AG09319 (cell line): ENCODE results near the gene SLC41A2.

Source experiments
- DNase-seq: peaks from one replicate; pipeline ENCODE4 v3.0.0-alpha.2; 2010; ENCODE audit warnings: low read depth; ENCODE audit errors: extremely low read depth
- CTCF ChIP-seq: IDR thresholded peaks from 2 replicates; pipeline ENCODE4 v1.5.1; 2011; ENCODE audit warnings: low read depth, mild to moderate bottlenecking, inconsistent platforms, low read length, moderate library complexity

Gene SLC41A2, protein sequence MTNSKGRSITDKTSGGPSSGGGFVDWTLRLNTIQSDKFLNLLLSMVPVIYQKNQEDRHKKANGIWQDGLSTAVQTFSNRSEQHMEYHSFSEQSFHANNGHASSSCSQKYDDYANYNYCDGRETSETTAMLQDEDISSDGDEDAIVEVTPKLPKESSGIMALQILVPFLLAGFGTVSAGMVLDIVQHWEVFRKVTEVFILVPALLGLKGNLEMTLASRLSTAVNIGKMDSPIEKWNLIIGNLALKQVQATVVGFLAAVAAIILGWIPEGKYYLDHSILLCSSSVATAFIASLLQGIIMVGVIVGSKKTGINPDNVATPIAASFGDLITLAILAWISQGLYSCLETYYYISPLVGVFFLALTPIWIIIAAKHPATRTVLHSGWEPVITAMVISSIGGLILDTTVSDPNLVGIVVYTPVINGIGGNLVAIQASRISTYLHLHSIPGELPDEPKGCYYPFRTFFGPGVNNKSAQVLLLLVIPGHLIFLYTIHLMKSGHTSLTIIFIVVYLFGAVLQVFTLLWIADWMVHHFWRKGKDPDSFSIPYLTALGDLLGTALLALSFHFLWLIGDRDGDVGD

GRCh38 chr12:104958001-104958804, at the start of gene SLC41A2:
Gene SLC41A2, minus strand, starts transcription at chr12:104958290. Its CDS starts 29,763 bp downstream, at chr12:104928527.
- peak; percentile 64 for DNase-seq
- TF ChIP-seq CTCF: no peak

DNA sequence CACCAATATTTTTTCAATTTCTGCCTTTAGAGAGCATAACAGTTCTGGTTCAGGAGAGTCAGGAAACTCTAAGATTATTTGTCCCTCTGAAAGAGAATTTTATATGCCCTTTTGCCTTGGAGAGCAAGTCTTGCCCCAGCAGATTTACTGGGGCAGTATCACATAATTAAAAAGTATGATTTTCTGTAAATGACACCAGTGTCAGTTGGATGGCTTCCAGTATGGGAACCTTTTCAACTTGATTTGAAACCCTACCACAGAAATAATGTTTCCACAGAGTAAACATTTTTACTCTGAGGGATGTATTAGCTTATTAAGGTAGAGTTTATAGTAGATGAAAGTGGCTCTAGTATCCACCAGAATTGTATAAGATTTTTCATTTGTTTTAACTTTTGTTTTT, 43.4 kb upstream of the SLC41A2 start:
- no peak for TF ChIP-seq CTCF

GRCh38 chr12:104999347-104999685, 41.2 kb upstream of the SLC41A2 start:
- no peak for DNase-seq
- no peak for TF ChIP-seq CTCF

More for the DNA sequence above, 43.4 kb upstream of the SLC41A2 start:
- DNase-seq: no peak

DNA sequence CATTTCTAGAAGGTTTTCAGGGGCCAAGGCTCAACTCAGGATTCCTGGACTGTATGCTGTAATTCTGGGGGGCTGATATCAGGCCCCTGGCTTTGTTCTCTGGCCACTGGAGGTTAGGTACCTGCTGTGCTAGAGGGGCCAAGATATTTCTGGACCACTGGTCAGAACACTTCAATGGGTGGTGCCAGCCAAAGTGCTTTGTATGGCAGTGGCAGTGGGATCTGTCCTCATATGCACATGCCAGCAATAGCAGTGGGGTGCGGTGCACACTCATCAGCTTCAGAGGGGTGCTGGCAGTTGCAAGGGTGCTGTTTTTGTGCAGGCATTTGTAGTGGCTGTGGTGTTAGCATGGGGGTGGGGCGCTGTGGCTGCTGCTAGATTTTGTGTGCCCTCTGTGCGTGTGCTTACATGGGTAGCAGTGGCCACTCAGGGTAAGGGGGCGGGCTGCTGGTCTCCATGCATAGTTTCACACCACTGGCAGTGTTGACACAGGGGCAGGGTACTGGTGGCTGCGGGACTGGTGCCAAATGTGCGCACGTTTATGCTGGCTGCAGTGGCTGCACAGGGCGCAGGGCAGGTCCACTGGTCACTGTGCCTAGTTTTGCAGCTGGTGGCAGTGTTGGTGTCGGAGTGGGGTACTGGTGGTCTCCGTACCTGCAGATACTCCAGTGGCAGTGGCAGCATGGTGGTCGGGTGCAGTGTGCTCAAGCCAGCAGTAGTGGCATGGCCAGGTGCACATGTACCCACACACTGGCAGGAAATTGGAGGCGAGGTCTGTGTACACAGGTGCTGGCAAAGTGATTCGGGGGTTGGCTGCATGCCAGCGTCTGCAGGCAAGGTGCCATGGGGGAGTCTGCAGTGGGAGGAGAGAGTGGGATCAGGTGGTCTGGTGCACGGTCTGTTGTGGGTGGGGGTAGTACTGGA, 40.6 kb upstream of the SLC41A2 start:
- TF ChIP-seq CTCF: no peak
- no peak for DNase-seq

GRCh38 chr12:104997541-104997940, 39.5 kb upstream of the SLC41A2 start:
- no peak for DNase-seq
- no peak for TF ChIP-seq CTCF

DNA sequence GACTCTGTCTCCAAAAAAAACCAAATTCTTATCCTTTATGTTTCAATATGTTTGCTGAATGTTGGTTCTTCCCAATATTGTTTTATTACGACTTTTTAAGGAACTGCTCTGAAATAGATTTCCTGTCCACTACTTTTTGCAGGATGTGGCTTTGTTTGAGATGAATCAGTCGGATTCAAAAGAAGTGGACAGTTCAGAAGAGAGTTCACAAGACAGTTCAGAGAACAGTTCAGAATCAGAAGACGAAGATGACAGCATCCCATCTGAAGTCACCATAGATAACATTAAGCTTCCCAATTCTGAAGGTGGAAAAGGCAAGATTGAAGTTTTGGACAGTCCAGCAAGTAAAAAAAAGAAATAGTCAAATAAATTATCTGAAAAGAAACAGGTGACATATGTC, 36.2 kb upstream of the SLC41A2 start:
- DNase-seq: no peak
- no peak for TF ChIP-seq CTCF
